COLO668 (cell line): ENCODE measurements around the gene IFT52.

Experiments
- DNase-seq: peaks from one replicate; lab custom pipeline; 2025; ENCODE audit not compliant: unreplicated experiment; lab: John Stamatoyannopoulos, UW

IFT52 gene

GRCh38 chr20:43590392-43591303, at the start of gene IFT52:
Gene IFT52 (plus strand): TSS chr20:43590937. CDS start chr20:43594699, 3,762 bp downstream.
- DNase-seq, result peak; percentile 97

GRCh38 chr20:43541214-43541613, 49.5 kb upstream of the IFT52 start:
- no peak for DNase-seq

GRCh38 chr20:43542161-43542560, 48.6 kb upstream of the IFT52 start:
- DNase-seq, result no peak

- no peak for DNase-seq
Observed at GRCh38 chr20:43542674-43543073, 48.1 kb upstream of the IFT52 start.

DNA sequence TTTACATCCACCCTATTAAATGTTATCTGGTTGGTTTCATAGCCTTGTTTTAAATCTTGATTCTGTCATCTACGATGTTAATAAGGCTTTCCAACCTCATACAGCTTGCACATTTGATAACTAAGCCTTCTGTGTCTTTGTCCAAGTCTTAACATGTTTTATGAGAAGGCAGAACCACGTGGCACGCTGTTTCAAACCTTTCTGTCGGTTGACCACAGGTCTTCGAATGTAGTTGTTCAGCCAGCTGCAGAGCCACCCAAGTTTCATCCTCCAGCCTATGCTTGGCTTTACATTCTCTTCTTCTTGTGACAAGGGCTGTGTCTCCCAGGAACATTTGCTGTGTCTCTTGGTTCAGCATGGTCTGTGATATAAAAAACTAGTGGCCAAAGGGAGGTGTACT, 47.6 kb upstream of the IFT52 start:
- no peak for DNase-seq

- DNase-seq, result no peak
Observed at GRCh38 chr20:43544501-43544900, 46.2 kb upstream of the IFT52 start.

DNA sequence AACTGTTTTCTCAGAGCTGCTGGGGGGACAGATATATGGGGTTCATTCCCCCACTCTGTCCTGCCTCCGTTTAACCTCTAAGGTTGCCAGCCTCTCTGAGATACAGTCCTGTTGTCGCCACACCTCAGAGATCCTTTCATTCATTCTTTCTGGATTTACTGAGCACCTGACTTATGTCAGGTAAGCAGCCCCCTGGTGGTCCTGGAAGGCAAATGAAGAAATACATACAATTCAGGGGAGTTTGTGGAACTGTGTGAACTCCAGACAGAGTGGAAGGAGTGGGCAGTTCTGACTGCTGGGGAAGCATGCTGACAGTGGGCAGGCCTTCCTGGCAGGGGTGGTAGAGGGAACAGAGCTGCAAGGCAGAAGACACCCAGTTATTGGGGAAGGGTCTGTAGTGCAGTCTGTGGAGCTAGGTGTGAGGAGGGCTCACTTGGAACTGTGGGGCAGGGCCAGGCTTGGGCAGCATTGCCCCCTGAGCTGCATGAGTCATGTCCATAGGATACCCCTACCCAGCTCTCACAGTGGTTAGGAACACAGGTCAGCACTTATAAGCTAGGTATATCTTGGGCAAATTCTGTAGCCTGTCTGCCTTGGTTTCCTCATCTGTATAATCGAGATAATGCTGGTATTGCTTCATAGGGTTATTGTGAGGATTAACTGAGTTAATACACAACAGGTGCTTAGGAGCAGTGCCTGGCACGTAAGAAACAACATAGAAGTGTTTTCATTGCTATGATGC, 44.7 kb upstream of the IFT52 start:
- DNase-seq, result no peak

DNA sequence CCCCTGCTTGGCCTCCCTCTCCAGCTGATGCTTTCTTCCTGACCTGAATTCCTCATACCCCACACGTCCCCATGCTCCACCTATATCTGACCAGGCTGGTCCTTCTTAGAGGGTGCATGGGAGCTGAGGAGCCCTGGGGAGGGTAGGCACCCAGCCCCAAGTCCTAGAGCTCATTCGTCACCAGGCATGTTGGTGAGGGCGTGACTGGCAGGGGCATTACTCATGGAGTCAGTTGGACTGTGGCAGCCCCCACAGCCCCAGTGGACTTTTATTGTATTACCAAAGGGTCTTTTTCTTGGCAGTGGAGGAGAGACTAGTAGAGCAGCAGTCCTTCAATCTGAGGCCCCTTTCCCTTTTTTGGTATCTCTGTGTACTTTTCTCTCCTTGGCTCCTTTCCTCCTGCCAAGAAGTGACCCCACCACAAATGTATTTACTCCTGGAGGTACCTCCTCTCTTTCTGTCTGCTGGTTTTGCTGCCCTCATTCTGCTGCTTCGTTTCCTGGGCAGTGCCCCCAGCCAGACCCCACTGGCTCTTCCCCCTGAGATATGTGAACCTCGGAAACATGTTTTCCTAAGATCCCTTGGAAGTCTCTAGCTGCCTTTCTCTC, 42.4 kb upstream of the IFT52 start:
- DNase-seq, result no peak

- no peak for DNase-seq
Observed at GRCh38 chr20:43549416-43550065, 41.2 kb upstream of the IFT52 start.

DNA sequence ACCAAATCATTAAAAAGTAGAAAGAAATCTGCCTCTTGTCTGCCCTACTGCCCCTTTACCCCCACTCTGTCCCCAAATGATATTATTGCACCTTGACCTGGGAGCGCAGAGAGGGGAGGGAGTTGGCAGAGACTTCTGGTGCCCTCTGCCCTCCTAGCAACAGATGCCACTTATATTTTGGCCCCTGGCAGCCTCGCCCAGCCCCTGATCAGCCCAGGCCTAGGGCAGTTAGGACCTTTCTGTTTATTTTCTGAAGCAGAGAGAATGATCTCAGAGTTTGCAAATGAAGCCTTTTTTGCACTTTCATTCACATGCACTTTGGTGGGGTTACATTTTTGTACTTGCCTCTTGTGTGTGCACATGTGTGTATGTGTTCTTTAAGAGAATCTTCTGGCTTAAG, 40.3 kb upstream of the IFT52 start:
- DNase-seq, result no peak

GRCh38 chr20:43554369-43554768, 36.4 kb upstream of the IFT52 start:
- DNase-seq, result no peak

- DNase-seq, result peak; percentile 72
Observed at GRCh38 chr20:43558412-43559146, 32.2 kb upstream of the IFT52 start, which contains the start of gene SGK2. Gene SGK2 (plus strand): TSS chr20:43559027. CDS start chr20:43566496, 7,469 bp downstream.

DNA sequence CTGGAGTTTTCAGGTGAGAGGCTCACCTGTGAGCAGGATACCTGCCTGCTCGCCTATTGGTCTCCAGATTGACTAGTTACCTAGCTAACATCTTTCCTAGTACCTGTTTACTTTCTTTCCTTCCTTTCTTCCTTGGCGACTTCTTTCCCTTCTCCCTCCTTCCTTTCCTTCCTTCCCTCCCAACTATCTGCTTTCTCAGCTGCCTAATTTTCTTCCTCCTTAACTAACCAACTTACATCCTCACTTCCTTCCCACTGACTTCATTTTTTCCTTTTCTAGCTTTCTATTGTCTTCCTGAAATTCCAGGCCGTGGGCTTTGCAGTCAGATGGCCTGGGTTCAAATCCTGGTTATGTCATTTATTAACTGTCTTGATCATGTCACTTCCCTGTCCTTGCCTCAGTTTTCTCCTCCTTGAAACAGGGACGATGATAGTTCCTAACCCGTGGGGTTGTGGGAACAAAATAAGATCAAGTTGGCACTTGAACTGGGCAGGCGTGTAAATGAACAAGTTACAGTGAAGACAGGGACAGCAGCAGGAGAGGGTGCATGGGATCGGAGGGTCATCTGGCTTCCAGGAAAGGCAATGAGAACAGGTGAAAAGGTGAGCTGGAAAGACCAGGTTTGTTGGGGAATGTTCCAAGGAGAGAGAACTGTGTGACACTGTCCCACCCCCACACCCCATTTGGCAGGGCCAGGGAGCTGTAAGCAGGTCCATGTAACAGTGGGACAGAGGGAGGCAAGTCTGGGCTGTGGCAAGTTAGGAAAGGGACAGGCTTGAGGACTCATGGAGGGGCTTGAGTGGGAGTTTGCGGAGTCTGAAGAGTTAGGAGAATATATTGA, 31.4 kb upstream of the IFT52 start:
- no peak for DNase-seq

DNA sequence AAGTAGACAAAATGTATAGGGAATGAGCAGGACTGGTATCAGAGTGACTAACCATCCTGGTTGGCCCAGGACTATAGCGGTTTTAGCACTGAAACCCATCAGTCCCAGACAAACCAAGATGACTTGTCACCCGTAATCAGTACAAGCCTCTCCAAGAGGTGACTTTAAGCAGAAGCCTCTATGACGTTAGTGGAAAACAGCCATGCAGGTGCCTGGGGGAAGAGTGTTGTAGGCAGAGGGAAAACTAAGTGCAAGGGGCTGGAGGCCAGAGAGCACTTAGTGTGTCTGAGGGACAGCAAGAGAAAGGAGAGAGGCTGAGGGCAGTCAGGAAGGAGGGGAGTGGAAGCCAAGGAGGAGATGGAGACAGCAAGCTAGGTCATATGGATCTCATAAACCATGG, 29.8 kb upstream of the IFT52 start:
- DNase-seq, result no peak

DNA sequence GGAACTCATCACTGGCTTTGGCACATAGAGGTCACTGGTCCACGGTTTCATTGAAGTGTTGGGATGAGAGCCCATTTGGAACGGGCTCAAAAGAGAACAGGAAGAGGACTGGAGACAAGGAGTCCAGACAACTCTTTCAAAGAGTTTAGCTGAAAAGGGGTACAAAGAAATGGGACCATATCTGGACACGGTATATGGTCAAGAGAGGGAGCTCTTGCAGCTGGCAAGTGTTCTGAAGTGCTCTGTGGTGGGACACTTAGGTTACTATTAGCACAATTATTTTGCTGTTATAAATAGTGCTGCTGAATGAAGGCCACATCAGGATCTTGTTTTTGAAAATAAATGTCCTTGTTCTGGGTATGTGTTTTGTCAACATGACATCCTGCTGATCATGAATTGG, 27.3 kb upstream of the IFT52 start:
- DNase-seq, result no peak

DNA sequence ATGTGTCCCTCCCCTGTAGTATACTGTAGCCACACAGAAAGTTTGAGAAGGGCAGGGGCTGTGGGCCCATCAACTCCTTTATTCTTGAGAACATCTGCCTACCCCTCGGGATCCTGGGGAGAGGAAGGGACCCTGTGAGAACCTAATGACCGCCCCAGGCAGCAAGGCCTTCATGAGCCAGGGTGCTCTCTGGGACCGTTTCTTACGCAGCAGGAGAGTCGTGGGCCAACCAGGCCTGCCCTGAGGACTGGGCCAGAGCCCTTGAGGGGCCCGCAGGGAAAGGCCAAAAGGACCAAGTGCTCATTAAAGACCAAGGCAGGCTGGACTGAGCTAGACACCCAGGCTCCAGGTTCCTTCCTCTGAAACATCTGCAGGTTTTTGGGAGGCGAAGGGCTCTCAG, 26.7 kb upstream of the IFT52 start:
- no peak for DNase-seq

- DNase-seq, result no peak
Observed at GRCh38 chr20:43564455-43564854, 26.3 kb upstream of the IFT52 start.

- DNase-seq, result no peak
Observed at GRCh38 chr20:43564993-43565757, 25.6 kb upstream of the IFT52 start.

DNA sequence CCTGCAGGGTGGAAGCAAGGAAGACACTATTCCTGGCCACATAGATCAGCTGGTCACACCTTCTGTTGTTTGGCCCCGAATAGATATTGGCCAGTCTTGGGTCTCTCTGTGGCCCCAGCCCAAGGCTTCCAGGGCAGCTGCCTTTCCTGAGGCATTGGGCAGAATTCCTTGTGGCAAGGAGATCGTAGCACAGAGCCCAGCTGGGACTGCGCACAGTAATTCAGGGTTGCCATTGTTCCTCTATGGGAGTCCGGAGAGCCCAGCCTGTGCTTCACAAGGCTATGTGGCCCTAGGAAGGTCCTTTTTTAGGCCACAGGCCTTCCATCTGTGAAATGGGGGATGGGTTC, 25.0 kb upstream of the IFT52 start:
- no peak for DNase-seq
